GM19438 (cell line): ENCODE measurements around the gene FLYWCH1.

ENCODE experiments used
- ATAC-seq: cut with Tn5 transposase; IDR thresholded peaks from one replicate; pipeline ENCODE4 v1.9.1; 2021; ENCODE audit warnings: low read depth; ENCODE audit not compliant: unreplicated experiment

Gene FLYWCH1

DNA sequence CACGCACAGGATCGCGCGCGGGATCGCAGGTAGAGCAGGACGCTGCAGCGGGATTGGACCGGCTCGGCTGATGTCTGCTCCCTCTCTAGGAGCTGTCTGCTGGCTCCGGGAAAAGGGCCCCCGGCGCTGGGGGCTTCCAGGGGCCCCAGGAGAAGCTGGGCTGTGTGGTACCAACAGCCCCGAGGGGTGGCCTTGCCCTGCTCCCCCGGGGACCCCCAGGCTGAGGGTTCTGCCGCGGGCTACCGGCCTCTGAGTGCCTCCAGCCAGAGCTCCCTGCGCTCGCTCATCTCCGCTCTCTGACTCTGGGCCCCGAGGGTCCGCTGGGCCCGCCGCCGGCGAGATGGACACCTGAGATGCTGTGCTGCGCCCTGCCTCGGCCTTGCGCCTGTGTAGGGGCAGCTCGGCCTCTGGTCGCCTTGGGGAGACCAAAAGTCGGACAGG lies 56.0 kb downstream of the FLYWCH1 start:
- no peak for ATAC-seq

DNA sequence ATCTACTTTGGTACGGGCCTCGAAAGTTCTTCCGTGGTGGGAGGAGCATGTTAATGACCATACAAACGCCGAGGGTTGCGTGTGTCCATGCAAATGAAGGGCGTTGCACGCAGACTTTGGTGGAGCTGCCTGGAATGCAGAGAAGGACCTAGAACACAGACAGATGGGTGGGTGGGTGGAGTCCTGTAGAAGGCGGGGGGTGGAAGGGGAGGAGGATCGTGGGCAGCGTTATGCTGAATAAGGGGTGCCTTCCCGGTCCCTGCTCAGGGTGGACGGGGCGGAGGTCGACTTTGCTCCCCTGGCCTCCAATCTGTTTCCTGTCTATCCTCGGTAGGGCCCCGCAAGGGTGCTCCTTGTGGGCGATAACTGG lies 56.6 kb downstream of the FLYWCH1 start:
- no peak for ATAC-seq

DNA sequence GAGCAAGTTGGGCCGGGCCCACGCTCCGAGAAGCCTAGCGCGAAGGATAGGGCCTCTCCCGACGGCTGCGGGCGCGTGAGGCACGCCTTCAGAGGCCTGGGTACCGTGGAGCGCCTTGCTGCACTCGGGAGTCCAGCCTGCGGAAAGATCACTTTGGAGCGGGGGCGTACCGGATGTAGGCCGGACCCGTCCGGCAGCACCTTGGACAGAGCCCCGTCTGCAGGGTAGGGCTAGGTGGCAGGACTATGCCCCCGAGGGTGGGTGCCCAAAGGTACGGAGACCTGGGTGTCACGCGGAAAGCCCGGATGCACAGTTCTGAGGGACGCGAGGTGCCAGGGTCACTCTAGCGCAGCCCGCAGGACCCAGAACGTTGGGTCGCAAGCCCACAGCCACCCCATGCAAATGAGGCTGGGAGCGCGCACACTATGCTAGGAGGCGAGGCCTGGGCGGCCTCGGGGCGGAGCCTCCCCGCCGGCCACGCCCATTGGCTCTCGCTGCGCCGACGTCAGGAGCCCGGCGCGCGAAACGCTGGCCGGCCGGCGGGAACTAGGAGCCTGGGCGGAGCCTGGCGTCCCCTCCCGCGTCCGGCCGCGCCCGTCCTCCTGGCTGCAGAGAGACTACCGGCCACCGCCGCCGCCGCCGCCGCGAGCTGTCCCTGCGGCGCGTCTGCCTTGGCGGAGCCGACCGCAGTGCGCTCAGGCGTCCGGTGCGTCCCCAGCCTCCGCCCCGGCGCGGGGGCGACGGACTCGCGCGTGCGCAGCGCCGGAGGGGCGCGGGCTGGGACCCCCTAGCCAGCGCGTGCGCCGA lies 57.2 kb downstream of the FLYWCH1 start, which contains the start of gene PAQR4:
PAQR4 (plus strand) TSS at position 611 of the 807 bp plus-strand sequence. CDS start 327 bp downstream, outside the sequence.
- peak; percentile 54 for ATAC-seq

- no peak for ATAC-seq
These were observed 58.1 kb downstream of the FLYWCH1 start for GRCh38 chr16:2969545-2970521.

DNA sequence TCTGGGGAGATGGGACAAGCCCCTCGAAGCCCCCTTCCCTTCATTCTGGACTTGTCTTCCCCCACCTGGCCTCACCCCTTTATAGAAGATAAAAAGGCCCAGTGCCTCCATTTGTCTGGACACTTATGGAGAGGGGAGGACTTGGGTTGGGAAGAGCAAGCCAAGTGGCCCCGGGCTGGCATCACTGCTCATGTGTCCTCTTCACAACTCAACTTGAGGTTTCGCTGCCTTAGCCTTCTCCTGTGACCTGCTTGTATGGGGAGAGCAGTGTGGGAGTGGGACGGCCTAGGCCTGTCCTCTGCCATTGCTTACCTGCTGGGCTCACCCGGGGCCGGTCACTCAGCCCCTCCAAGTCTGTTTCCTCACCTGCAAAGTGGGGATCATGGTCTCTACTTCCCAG lies 58.8 kb downstream of the FLYWCH1 start:
- ATAC-seq: no peak

DNA sequence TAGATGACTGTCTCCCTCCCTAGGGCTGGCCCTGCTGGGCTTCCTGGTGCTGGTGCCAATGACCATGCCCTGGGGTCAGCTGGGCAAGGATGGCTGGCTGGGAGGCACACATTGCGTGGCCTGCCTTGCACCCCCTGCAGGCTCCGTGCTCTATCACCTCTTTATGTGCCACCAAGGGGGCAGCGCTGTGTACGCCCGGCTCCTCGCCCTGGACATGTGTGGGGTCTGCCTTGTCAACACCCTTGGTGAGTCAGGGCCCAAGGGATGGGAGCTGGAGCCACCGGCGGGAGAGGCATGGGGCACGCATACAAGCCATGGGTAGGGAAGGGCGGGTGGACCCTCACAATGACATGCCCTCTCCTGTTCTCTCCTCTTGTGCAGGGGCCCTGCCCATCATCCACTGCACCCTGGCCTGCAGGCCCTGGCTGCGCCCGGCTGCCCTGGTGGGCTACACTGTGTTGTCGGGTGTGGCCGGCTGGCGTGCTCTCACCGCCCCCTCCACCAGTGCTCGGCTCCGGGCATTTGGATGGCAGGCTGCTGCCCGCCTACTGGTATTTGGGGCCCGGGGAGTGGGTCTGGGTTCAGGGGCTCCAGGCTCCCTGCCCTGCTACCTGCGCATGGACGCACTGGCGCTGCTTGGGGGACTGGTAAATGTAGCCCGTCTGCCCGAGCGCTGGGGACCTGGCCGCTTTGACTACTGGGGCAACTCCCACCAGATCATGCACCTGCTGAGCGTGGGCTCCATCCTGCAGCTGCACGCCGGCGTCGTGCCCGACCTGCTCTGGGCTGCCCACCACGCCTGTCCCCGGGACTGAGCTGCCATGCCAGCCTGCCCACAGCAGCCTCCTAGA lies 59.6 kb downstream of the FLYWCH1 start:
- no peak for ATAC-seq

DNA sequence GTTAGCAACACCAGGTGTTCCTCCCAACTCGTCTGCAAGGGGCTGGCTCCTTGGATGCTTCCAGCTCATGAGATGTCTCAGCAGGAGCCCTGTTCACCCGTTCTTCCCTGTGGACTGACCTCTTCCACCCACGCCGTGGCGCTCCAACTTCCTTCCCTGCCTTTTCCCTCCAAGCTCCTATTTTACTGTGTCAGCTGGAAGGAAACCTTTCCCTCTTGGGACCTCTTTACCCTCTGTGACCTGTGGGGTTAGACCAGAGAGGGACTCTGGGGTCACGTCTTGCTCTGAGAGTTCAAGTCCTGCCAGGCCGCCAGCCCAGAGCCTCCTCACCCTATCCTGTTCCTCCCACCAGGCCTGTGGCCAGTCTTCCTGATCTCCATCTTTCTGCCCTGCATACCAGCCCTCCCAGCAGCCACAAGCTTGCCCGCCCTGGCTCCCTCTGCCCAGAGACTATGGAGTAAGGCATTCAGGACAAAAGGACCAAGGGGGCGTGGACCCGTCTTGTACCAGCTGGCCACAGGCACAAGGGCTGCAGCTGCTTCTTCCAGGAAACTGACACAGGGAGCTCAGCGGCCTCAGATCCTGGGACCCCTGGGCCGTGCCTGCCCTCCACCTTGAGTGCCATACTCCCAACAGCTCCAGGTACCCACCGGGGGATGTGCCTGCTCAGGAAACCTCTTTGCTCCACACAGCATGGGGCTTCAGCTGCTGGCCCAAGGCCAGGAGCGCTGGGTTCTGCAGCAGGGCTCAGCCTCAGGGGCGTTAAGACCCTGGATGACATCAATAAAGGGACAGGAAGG lies 60.5 kb downstream of the FLYWCH1 start:
- no peak for ATAC-seq

DNA sequence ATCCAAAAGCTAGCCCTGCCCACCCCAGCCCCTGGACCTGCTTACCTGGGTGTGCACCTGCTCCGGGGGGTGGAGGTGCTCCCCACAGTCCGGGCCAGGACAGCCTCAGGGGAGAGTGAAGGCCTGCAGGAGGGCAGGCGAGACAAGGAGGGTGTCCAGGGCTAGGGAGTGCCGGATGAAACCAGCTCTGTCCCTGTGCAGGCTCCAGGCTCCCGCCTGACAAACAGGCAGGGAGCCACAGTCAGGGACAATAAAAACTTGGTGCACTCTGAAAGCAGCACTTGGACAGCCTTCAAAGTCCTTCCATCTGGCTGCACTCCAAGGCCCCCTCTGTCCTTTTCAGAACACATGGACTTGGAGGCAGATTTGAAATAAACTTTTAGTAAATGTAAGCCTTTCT lies 61.4 kb downstream of the FLYWCH1 start:
- no peak for ATAC-seq

DNA sequence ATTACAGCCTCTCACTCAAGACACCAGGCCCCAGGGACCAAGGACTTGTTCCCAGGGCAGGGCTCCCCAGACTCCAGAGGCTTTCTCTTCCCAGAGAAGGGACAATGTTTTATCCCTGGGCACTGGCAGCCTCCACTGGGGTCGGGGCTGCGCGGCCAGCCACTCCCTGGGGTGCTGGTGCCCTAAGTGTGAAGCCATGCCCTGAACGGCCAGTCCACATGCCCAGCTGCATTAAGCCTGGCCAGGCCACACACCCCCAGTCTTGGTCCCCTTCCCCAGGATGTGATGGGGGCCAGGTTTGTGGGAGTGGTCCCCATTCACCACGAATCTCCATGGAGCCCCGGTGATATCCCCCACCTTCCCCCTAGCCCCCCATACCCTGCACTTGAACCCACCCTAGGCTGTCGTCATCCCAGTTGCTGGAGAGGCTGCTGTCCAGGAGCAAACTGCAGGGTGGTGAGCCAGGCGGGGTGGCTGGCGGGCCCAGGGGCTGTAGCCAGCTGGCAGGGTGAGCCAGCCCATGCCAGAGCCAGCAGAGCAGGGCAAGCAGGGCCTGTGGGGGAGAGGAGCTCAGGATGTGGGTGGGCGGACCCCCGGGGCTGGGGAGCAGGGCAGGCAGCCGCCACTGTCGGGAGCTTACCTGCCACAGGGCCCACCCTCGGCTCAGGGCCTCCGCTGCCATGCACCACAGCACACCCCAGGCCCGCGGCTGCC lies 62.0 kb downstream of the FLYWCH1 start:
- ATAC-seq: no peak

- no peak for ATAC-seq
These were observed 62.8 kb downstream of the FLYWCH1 start for GRCh38 chr16:2974319-2975056.

DNA sequence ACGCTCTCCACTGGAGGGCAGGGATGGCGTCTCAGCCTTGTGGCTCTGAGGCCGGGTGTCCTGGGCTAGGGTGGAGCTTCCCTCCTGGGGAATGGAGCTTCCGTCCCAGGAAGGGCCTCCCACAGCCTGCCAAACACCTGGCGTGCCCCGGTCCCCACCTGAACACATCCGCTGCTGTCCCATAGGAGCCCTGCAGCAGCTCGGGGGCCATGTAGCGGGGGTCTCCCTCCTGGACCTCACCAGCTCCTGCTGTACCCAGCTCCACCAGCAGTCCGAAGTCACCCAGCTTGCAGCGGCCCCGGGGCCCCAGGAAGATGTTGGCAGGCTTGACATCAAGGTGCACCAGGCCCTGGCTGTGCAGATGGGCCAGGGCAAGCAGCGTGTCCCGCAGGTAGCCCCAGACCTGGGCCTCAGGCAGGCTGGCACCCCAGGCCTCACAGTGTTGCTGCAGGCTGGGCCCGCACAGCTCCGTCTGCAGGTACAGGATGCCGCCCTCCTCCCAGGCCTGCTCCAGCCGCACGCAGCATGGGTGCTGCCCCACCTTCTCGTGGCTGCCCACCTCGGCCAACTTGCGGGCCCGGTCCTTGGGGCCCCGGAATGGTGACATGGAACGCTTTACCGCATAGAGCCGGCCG lies 63.5 kb downstream of the FLYWCH1 start:
- no peak for ATAC-seq

DNA sequence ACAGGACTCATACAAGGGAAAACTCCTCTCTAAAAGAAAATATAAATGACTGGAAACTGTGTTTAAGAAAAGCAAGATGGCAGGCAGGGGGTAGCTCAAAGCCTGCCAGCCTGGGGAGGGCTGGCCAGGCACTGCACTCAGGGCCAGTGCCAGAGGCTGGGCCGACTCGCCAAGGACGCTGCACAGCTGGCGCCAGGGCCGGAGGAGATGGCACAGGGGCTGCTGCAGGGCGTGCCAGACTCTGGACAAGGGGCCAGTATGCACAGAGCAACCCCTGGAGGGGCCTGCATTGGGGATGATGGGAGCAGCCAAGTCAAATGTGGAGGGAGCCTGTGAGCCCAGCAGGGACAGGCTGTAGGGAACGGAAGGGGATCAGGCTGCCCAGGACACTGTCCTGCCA lies 64.5 kb downstream of the FLYWCH1 start:
- no peak for ATAC-seq

GRCh38 chr16:2976673-2977072 lies 64.9 kb downstream of the FLYWCH1 start:
- no peak for ATAC-seq

- ATAC-seq: no peak
These were observed 65.7 kb downstream of the FLYWCH1 start for GRCh38 chr16:2977440-2977839.

DNA sequence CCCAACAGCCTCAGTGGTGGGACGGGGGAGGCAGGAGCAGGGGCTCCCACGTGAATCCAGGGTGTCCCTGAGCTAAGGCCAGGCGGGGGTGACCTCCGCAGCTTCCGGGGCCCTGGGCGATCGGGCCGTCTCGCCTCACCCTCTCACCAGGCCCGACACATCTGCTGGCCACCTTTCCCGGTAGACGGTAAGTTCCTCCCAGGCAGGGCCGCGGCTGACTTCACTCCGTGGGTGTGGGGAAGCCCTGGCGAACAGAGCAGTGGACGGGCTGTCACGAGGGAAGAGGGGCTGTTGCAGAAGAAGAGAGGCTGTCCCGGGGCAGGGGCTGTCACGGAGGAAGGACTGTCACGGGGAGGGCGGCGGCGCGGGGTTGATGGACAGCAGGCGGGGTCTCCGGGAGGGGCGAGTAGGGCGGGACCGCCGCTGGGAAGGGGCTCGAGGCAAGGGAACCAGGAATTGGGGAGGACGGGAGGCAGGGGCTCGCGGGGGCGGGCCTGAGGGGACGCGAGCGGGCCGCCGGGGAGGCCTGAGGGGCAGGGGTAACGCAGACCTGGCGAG lies 68.0 kb downstream of the FLYWCH1 start:
- no peak for ATAC-seq

DNA sequence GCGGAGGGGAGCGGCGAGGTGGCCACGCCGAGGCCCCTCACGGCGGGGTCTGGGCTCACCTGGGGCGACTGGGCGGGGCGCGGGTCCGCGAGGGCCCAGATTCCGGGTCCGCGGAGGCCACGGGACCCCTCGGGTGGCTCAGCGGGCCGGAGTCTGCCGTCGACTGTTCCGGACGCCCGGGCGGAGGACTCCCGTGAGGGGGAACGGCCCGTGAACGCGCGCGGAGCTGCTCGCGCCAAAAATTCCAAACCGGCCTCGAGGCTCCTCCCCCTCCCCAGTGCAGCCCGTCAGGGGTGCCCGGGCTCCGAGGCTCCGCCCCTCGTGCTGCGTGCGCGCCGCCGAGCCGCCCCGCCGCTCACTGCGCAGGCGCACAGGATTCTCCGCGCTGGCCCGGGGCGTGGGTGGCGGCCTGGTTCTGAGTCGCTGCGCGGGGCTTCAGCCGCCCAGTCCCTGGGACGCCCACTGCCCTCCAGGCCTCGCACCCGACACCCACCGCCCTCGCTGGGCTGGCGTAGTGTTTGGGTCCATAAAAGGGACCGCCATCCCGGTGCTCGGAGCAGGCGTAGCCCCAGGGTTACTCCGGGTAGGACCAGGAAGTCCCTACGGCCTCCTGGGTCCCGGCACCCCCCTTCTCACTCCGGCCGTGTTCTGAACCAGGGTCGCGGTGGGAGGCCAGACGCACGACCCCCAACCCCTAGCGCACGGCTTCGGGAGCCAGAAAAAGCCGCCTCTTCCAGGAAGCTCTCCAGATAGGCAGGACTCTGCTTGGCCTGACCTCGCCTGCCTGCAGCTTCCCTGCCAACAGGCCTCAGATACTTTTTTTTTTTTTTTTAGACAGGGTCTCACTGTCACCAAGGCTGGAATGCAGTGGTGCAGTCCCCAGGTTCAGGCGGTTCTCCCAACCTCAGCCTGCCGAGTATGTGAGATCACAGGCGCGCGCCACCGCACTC lies 68.8 kb downstream of the FLYWCH1 start, which contains the start of gene PKMYT1:
PKMYT1 (minus strand) TSS at position 220 of the 950 bp plus-strand sequence. CDS start 789 bp downstream, outside the sequence.
- peak; percentile 56 for ATAC-seq
